Hepatocyte (in vitro differentiated cells): ENCODE data around the gene SUCNR1.

Experiments used
- EZH2 ChIP-seq: fragments of 200-600 bp; sonication (generic); IDR thresholded peaks from 2 replicates; pipeline ENCODE4 v1.6.1; 2016; ENCODE audit warnings: antibody characterized with exemption, mild to moderate bottlenecking, borderline replicate concordance
- EZH2phosphoT487 ChIP-seq: fragments of 200-600 bp; sonication (generic); IDR thresholded peaks from one replicate; pipeline ENCODE4 v1.6.1; 2018; ENCODE audit warnings: antibody characterized with exemption, mild to moderate bottlenecking, low read depth, moderate library complexity; ENCODE audit not compliant: unreplicated experiment, severe bottlenecking
- TF ChIP-seq, protein P1 (sequence below): fragments of 200-600 bp; sonication (generic); IDR thresholded peaks from 2 replicates; pipeline ENCODE4 v1.5.1; 2016; ENCODE audit warnings: antibody characterized with exemption, mild to moderate bottlenecking; ENCODE audit not compliant: poor library complexity

- TF ChIP-seq, protein P1, sequence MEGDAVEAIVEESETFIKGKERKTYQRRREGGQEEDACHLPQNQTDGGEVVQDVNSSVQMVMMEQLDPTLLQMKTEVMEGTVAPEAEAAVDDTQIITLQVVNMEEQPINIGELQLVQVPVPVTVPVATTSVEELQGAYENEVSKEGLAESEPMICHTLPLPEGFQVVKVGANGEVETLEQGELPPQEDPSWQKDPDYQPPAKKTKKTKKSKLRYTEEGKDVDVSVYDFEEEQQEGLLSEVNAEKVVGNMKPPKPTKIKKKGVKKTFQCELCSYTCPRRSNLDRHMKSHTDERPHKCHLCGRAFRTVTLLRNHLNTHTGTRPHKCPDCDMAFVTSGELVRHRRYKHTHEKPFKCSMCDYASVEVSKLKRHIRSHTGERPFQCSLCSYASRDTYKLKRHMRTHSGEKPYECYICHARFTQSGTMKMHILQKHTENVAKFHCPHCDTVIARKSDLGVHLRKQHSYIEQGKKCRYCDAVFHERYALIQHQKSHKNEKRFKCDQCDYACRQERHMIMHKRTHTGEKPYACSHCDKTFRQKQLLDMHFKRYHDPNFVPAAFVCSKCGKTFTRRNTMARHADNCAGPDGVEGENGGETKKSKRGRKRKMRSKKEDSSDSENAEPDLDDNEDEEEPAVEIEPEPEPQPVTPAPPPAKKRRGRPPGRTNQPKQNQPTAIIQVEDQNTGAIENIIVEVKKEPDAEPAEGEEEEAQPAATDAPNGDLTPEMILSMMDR: no peak
- TF ChIP-seq EZH2 (no peak), EZH2phosphoT487 (no peak)
Measured at GRCh38 chr3:151852074-151852811, 21.2 kb upstream of the SUCNR1 start.
